ENCODE results near the gene PKN3.
"Not testable (repeated sequence)": the region's sequence is repeated elsewhere in the genome, so short reads cannot be mapped to it uniquely, and the experiment has no call there.

PKN3 gene

GRCh38 chr9:128694344-128694743 lies 8.0 kb upstream of the PKN3 start:
- FAIRE-seq: no peak

GRCh38 chr9:128696923-128697707 lies 5.2 kb upstream of the PKN3 start:
- FAIRE-seq: no peak

GRCh38 chr9:128699096-128699795 lies 3.1 kb upstream of the PKN3 start:
- FAIRE-seq: not testable (repeated sequence)

- FAIRE-seq: no peak
These were observed 962 bp upstream of the PKN3 start for GRCh38 chr9:128701227-128701854.

GRCh38 chr9:128702949-128703615 lies 779 bp downstream of the PKN3 start:
- FAIRE-seq: no peak

- no peak for FAIRE-seq
These were observed 1.5 kb downstream of the PKN3 start for GRCh38 chr9:128703616-128704355.

GRCh38 chr9:128704356-128704670 lies 2.0 kb downstream of the PKN3 start:
- no peak for FAIRE-seq

- no peak for FAIRE-seq
These were observed 3.0 kb downstream of the PKN3 start for GRCh38 chr9:128705051-128705965.

- FAIRE-seq: no peak
These were observed 3.7 kb downstream of the PKN3 start for GRCh38 chr9:128706045-128706444.

GRCh38 chr9:128706671-128707381 lies 4.5 kb downstream of the PKN3 start:
- no peak for FAIRE-seq

GRCh38 chr9:128707446-128707845 lies 5.1 kb downstream of the PKN3 start:
- FAIRE-seq: no peak

- no peak for FAIRE-seq
These were observed 10.4 kb downstream of the PKN3 start for GRCh38 chr9:128712451-128713410.

GRCh38 chr9:128713411-128713780 lies 11.1 kb downstream of the PKN3 start:
- FAIRE-seq: no peak

GRCh38 chr9:128713941-128714573 lies 11.8 kb downstream of the PKN3 start:
- FAIRE-seq: no peak

GRCh38 chr9:128714586-128715435 lies 12.5 kb downstream of the PKN3 start:
- FAIRE-seq: no peak

GRCh38 chr9:128715436-128715750 lies 13.1 kb downstream of the PKN3 start:
- no peak for FAIRE-seq

- no peak for FAIRE-seq
These were observed 14.4 kb downstream of the PKN3 start for GRCh38 chr9:128716581-128717254.

- FAIRE-seq: no peak
These were observed 15.7 kb downstream of the PKN3 start for GRCh38 chr9:128718047-128718446.

Data from endometrium (tissue), 2 donors.